OCI-LY1 (cell line): ENCODE results near the gene KLF11.

Experiments used
- EZH2 ChIP-seq: fragments of 200-600 bp; sonication (generic), shearing (Covaris generic); IDR thresholded peaks from 2 replicates; pipeline ENCODE4 v1.8.0; 2017; ENCODE audit warnings: borderline replicate concordance, mixed run types, mild to moderate bottlenecking, antibody characterized with exemption, low read length, moderate library complexity, mixed read lengths
- TF ChIP-seq, protein P1 (sequence below): fragments of 200-600 bp; sonication (generic), shearing (Covaris generic); IDR thresholded peaks from 2 replicates; pipeline ENCODE4 v1.5.1; 2017; ENCODE audit warnings: mild to moderate bottlenecking, antibody characterized with exemption, low read length, moderate library complexity, mixed read lengths

DNA sequence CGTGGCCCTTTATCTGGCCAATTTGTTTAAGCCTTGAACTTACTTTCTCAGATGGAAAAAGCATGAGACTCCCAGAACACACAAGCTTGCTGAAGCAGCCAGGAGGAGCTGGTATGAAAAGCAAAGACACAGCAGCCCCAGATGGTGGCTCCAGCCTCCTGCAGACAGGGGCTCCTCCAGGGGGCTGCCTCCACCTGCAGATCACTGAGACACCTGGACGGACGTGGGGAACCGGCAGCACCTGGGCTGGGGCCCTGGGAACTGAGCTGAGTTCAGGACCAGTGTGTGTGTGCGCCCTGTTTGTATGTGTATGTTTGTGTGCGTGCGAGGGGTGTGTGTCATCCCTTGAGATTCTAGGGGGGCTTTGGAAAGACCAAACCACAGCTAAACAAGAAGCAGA, 28.2 kb downstream of the KLF11 start:
- no peak for TF ChIP-seq EZH2
- TF ChIP-seq, protein P1, sequence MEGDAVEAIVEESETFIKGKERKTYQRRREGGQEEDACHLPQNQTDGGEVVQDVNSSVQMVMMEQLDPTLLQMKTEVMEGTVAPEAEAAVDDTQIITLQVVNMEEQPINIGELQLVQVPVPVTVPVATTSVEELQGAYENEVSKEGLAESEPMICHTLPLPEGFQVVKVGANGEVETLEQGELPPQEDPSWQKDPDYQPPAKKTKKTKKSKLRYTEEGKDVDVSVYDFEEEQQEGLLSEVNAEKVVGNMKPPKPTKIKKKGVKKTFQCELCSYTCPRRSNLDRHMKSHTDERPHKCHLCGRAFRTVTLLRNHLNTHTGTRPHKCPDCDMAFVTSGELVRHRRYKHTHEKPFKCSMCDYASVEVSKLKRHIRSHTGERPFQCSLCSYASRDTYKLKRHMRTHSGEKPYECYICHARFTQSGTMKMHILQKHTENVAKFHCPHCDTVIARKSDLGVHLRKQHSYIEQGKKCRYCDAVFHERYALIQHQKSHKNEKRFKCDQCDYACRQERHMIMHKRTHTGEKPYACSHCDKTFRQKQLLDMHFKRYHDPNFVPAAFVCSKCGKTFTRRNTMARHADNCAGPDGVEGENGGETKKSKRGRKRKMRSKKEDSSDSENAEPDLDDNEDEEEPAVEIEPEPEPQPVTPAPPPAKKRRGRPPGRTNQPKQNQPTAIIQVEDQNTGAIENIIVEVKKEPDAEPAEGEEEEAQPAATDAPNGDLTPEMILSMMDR: no peak
